GM23338 (cell line): ENCODE data around the gene TMEM150A. TPM values are rescaled to one million over a fixed set of nuclear protein-coding genes. Genes with fewer than 3 reads are reported as not detected.

Experiments used
- ATAC-seq: fragments of 200-7000 bp; cut with Tn5 transposase; 3 replicates; pipeline ENCODE4 v1.9.1; 2020
- DNase-seq: peaks from one replicate; pipeline ENCODE4 v3.0.0-alpha.2; 2015; ENCODE audit warnings: low spot score
- H2AFZ ChIP-seq: fragments of 200-600 bp; sonication (generic); 2 replicates; pipeline ENCODE4 v1.8.0; 2016; ENCODE audit warnings: antibody characterized with exemption, mild to moderate bottlenecking, moderate library complexity
- H3F3A ChIP-seq: fragments of 200-600 bp; sonication (generic); replicated peaks from 2 replicates; pipeline ENCODE4 v1.8.0; 2017; ENCODE audit warnings: antibody characterized with exemption, mixed run types, low read depth
- H3K27ac ChIP-seq: fragments of 200-600 bp; sonication (generic); 2 replicates; pipeline ENCODE4 v1.6.1; 2016; ENCODE audit warnings: low read depth
- H3K27me3 ChIP-seq: fragments of 200-600 bp; sonication (generic); 2 replicates; pipeline ENCODE4 v1.8.0; 2016; ENCODE audit warnings: mild to moderate bottlenecking, mixed run types, moderate library complexity; ENCODE audit not compliant: insufficient read depth
- H3K36me3 ChIP-seq: fragments of 200-600 bp; sonication (generic); 2 replicates; pipeline ENCODE4 v1.8.0; 2016; ENCODE audit warnings: mild to moderate bottlenecking; ENCODE audit not compliant: insufficient read depth
- H3K4me1 ChIP-seq: fragments of 200-600 bp; sonication (generic); 2 replicates; pipeline ENCODE4 v1.8.0; 2016; ENCODE audit warnings: mild to moderate bottlenecking, moderate library complexity; ENCODE audit not compliant: insufficient read depth
- H3K4me2 ChIP-seq: fragments of 200-600 bp; sonication (generic); 2 replicates; pipeline ENCODE4 v1.7.1; 2017; ENCODE audit warnings: mixed run types
- H3K4me3 ChIP-seq: fragments of 200-600 bp; sonication (generic); 2 replicates; pipeline ENCODE4 v1.6.1; 2016; ENCODE audit warnings: mixed run types
- H3K79me2 ChIP-seq: fragments of 200-600 bp; sonication (generic); replicated peaks from 2 replicates; pipeline ENCODE4 v1.8.0; 2017; ENCODE audit warnings: mild to moderate bottlenecking; ENCODE audit not compliant: insufficient read depth
- H3K9me2 ChIP-seq: fragments of 200-600 bp; sonication (generic); 2 replicates; pipeline ENCODE4 v1.8.0; 2017; ENCODE audit not compliant: insufficient read depth
- H4K20me1 ChIP-seq: fragments of 200-600 bp; sonication (generic); replicated peaks from 2 replicates; pipeline ENCODE4 v1.8.0; 2017; ENCODE audit warnings: mild to moderate bottlenecking; ENCODE audit not compliant: insufficient read depth
- H3K27ac Mint-ChIP-seq: 2 replicates; pipeline ENCODE4 v1.8.0; 2020; ENCODE audit warnings: inconsistent platforms, mild to moderate bottlenecking, moderate library complexity, mixed read lengths
- H3K27me3 Mint-ChIP-seq: 3 replicates; pipeline ENCODE4 v1.8.0; 2022; ENCODE audit warnings: low read depth, mild to moderate bottlenecking, moderate library complexity, mixed read lengths, inconsistent platforms; ENCODE audit not compliant: insufficient read depth, poor library complexity
- H3K36me3 Mint-ChIP-seq: 3 replicates; pipeline ENCODE4 v1.8.0; 2021; ENCODE audit warnings: low read depth, mild to moderate bottlenecking, inconsistent platforms, moderate library complexity, mixed read lengths
- H3K4me1 Mint-ChIP-seq: 3 replicates; pipeline ENCODE4 v1.8.0; 2020; ENCODE audit warnings: mild to moderate bottlenecking, inconsistent platforms, mixed read lengths
- H3K4me3 Mint-ChIP-seq: 3 replicates; pipeline ENCODE4 v1.8.0; 2021; ENCODE audit warnings: moderate library complexity, mild to moderate bottlenecking, inconsistent platforms, mixed read lengths
- H3K9me3 Mint-ChIP-seq: 3 replicates; pipeline ENCODE4 v1.8.0; 2020; ENCODE audit warnings: moderate library complexity, mild to moderate bottlenecking, inconsistent platforms, mixed read lengths
- ETS1 ChIP-seq: IDR thresholded peaks from 2 replicates; pipeline ENCODE4 v1.6.1; 2016; ENCODE audit warnings: antibody characterized with exemption
- ZNF462 ChIP-seq: fragments of 250-450 bp; sonication (Bioruptor Pico); IDR thresholded peaks from 2 replicates; pipeline ENCODE4 v1.5.0; 2020; ENCODE audit warnings: mild to moderate bottlenecking, moderate library complexity
- polyA plus RNA-seq: library from polyadenylated mRNA; unstranded; fragments of >200 nt; fragmentation: Nextera tagmentation; extraction: Ambion mirVana; gene quantifications from 2 replicates; pipeline ENCODE4 v1.2.1, GENCODE V29; 2016
- total RNA-seq: library from RNA; depleted of rRNA; stranded (reverse); fragments of >200 nt; shearing (Covaris generic); gene quantifications from 2 replicates; pipeline ENCODE4 v1.2.3, GENCODE V29; 2014

TMEM150A gene
- total and polyA plus RNA-seq, 2 experiments from 2014 or later, result 16.4 to 27.9 TPM

DNA sequence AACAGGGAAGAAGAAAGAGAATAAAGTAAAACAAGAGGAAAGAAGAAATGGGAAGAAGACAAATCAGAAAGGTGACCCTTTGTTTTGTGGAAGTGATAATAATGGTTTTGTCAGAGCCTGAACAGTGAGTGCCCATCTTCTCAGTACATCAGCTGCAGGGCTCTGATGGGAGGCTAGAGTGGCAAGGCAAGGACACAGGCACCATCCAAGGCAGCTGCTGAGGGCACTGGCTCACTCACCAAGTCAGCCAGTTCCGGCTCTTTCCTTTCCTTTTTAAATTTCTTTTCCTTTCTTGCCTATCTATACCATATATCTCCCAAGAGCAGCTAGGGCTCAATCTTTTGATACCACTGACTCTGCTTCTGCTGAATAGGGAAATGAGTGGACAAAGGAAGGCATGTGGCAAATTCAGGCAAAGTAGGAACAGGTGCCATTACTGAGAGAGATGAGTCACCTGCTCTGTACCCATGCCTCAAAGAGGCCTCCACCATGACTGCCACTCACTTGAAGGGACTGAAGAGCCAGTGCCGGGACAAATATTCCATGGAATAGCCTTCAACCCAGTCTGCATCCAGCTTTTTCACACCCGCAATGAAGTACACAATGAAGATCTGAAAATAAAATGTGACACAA, 47.4 kb downstream of the TMEM150A start:
- Mint-ChIP-seq H3K27ac (no peak overlapping the region), H3K4me1 (peaks cover 3% of the 10 kb centered on the region; the same call in 2 of the 3 replicates)
- H3K36me3 ChIP-seq, result peaks cover 35% of the 10 kb centered on the region

More for the DNA sequence above, 47.4 kb downstream of the TMEM150A start:
- peaks cover 22% of the 10 kb centered on the region for H3K79me2 ChIP-seq
- Mint-ChIP-seq H3K36me3 (peaks cover 57% of the 10 kb centered on the region), H3K4me3 (no peak overlapping the region), H3K27me3 (peaks cover 1% of the 10 kb centered on the region), H3K9me3 (no peaks in the 10 kb centered on the region)
- no peak overlapping the region for H2AFZ ChIP-seq
- no peak overlapping the region for H3K4me3 ChIP-seq
- no peak for TF ChIP-seq ETS1
- TF ChIP-seq ZNF462 (CRISPR knock-in tag), result no peak
- H3K27ac ChIP-seq, result no peak overlapping the region
- peaks cover 3% of the 10 kb centered on the region; the same call in 1 of the 2 replicates for H3F3A ChIP-seq
- 0 out of 2 replicates have a peak, but pooled peaks cover 2% of the 10 kb centered on the region for H3K4me1 ChIP-seq
- peaks cover 9% of the 10 kb centered on the region; the same call in 1 of the 2 replicates for H4K20me1 ChIP-seq
- no peak for DNase-seq
- H3K27me3 ChIP-seq, result no peaks in the 10 kb centered on the region
- H3K4me2 ChIP-seq, result no peak overlapping the region
- no peak for ATAC-seq
- H3K9me2 ChIP-seq, result no peaks in the 10 kb centered on the region
